ENCODE measurements around the gene PARN. TPM values are rescaled to one million over a fixed set of nuclear protein-coding genes. Genes with fewer than 3 reads are reported as not detected.

Gene PARN
- total and polyA plus RNA-seq, 4 donors = 12.3 to 44.4 (median 25.2) TPM

GRCh38 chr16:14527411-14528044 is 102.5 kb downstream of the PARN start:
- H3K4me1 ChIP-seq (ENCODE audit: control insufficient read depth in 5 of 5, insufficient read depth in 5 of 5, low read length in 5 of 5) = peaks cover 0 to 10% (median 0%) of the 10 kb centered on the region in 5 donors
- TF ChIP-seq CTCF (IDR thresholded peaks at IDR 0.05; ENCODE audit: control extremely low read depth, extremely low read depth) = no peak
- ATAC-seq (ENCODE audit: insufficient read depth, low FRiP score) (no peak), DNase-seq (peak in 2 of 3 donors; percentile 28 to 61)
- H3K27me3 ChIP-seq (ENCODE audit: control insufficient read depth in 3 of 3, insufficient read depth in 3 of 3, low read length in 2 of 3) = no peaks in the 10 kb centered on the region
- H3K4me3 ChIP-seq = no peak overlapping the region
- peaks cover 0 to 2% (median 0%) of the 10 kb centered on the region in 4 donors for H3K36me3 ChIP-seq (ENCODE audit: control insufficient read depth in 4 of 4, insufficient read depth in 4 of 4, low read length in 4 of 4)
- no peaks in the 10 kb centered on the region for H3K9me3 ChIP-seq (ENCODE audit: control insufficient read depth in 4 of 4, insufficient read depth in 3 of 4, low read length in 3 of 4)
- WGBS, 2 donors = 52 to 53% methylated on average over 5 of the region's 5 CpGs
- no peak overlapping the region for H3K9ac ChIP-seq (ENCODE audit: insufficient read depth in 1 of 2, low read length in 2 of 2)
- no peak overlapping the region for H3K27ac ChIP-seq (ENCODE audit: low read depth in 1 of 2, low read length in 1 of 2)

GRCh38 chr16:14525596-14525995 is 104.5 kb downstream of the PARN start:
- H3K36me3 ChIP-seq (ENCODE audit: control insufficient read depth in 4 of 4, insufficient read depth in 4 of 4, low read length in 4 of 4) = no peaks in the 10 kb centered on the region
- no peak for ATAC-seq (ENCODE audit: insufficient read depth, low FRiP score)
- no peak overlapping the region for H3K27ac ChIP-seq (ENCODE audit: low read depth in 1 of 2, low read length in 1 of 2)
- no peak for TF ChIP-seq CTCF (IDR thresholded peaks at IDR 0.05; ENCODE audit: control extremely low read depth, extremely low read depth)
- H3K4me3 ChIP-seq = no peak overlapping the region
- no peaks in the 10 kb centered on the region for H3K9me3 ChIP-seq (ENCODE audit: control insufficient read depth in 4 of 4, insufficient read depth in 3 of 4, low read length in 3 of 4)
- peaks cover 0 to 10% (median 0%) of the 10 kb centered on the region in 5 donors for H3K4me1 ChIP-seq (ENCODE audit: control insufficient read depth in 5 of 5, insufficient read depth in 5 of 5, low read length in 5 of 5)
- WGBS, 2 donors = 99% methylated on average over 5 of the region's 5 CpGs
- no peak overlapping the region for H3K9ac ChIP-seq (ENCODE audit: insufficient read depth in 1 of 2, low read length in 2 of 2)
- DNase-seq = no peak
- no peaks in the 10 kb centered on the region for H3K27me3 ChIP-seq (ENCODE audit: control insufficient read depth in 3 of 3, insufficient read depth in 3 of 3, low read length in 2 of 3)

- WGBS, 2 donors = 87 to 99% methylated on average over 3 of the region's 3 CpGs
- Histone ChIP-seq H3K27ac (ENCODE audit: low read depth in 1 of 2, low read length in 1 of 2) (no peak overlapping the region), H3K27me3 (ENCODE audit: control insufficient read depth in 3 of 3, insufficient read depth in 3 of 3, low read length in 2 of 3) (no peaks in the 10 kb centered on the region), H3K4me1 (ENCODE audit: control insufficient read depth in 5 of 5, insufficient read depth in 5 of 5, low read length in 5 of 5) (peaks cover 0 to 10% (median 0%) of the 10 kb centered on the region in 5 donors), H3K9me3 (ENCODE audit: control insufficient read depth in 4 of 4, insufficient read depth in 3 of 4, low read length in 3 of 4) (no peaks in the 10 kb centered on the region), H3K9ac (ENCODE audit: insufficient read depth in 1 of 2, low read length in 2 of 2) (no peak overlapping the region), H3K36me3 (ENCODE audit: control insufficient read depth in 4 of 4, insufficient read depth in 4 of 4, low read length in 4 of 4) (no peaks in the 10 kb centered on the region), H3K4me3 (no peak overlapping the region)
- ATAC-seq (ENCODE audit: insufficient read depth, low FRiP score) (no peak), DNase-seq (no peak)
- no peak for TF ChIP-seq CTCF (IDR thresholded peaks at IDR 0.05; ENCODE audit: control extremely low read depth, extremely low read depth)
Measured at GRCh38 chr16:14524979-14525378, 105.1 kb downstream of the PARN start.

GRCh38 chr16:14523632-14524031 is 106.4 kb downstream of the PARN start:
- Histone ChIP-seq H3K36me3 (ENCODE audit: control insufficient read depth in 4 of 4, insufficient read depth in 4 of 4, low read length in 4 of 4) (peaks cover 0 to 1% (median 0%) of the 10 kb centered on the region in 4 donors), H3K27me3 (ENCODE audit: control insufficient read depth in 3 of 3, insufficient read depth in 3 of 3, low read length in 2 of 3) (no peaks in the 10 kb centered on the region), H3K9ac (ENCODE audit: insufficient read depth in 1 of 2, low read length in 2 of 2) (no peak overlapping the region), H3K4me3 (no peak overlapping the region), H3K9me3 (ENCODE audit: control insufficient read depth in 4 of 4, insufficient read depth in 3 of 4, low read length in 3 of 4) (no peaks in the 10 kb centered on the region), H3K4me1 (ENCODE audit: control insufficient read depth in 5 of 5, insufficient read depth in 5 of 5, low read length in 5 of 5) (peaks cover 0 to 2% (median 0%) of the 10 kb centered on the region in 5 donors), H3K27ac (ENCODE audit: low read depth in 1 of 2, low read length in 1 of 2) (no peak overlapping the region)
- DNase-seq (no peak), ATAC-seq (ENCODE audit: insufficient read depth, low FRiP score) (no peak)
- TF ChIP-seq CTCF (IDR thresholded peaks at IDR 0.05; ENCODE audit: control extremely low read depth, extremely low read depth) = no peak
- 96 to 100% methylated on average over 2 of the region's 2 CpGs for WGBS, 2 donors

Data from lung (tissue), 12 donors.